Lung (tissue), 12 donors: ENCODE measurements around the gene MEST. TPM values are rescaled to one million over a fixed set of nuclear protein-coding genes. Genes with fewer than 3 reads are reported as not detected.
A peak's percentile ranks its signal among the peaks of the same experiment; 100 is the strongest.
"Not testable (repeated sequence)": the region's sequence is repeated elsewhere in the genome, so short reads cannot be mapped to it uniquely, and the experiment has no call there.

Source experiments
- ATAC-seq: fragments of 200-7000 bp; cut with Tn5 transposase; one replicate; pipeline ENCODE4 v1.9.1; 2020; ENCODE audit warnings: moderate number of reproducible peaks; ENCODE audit not compliant: insufficient read depth, low FRiP score
- DNase-seq, 3 donors: peaks; one replicate each; pipeline ENCODE4 v3.0.0-alpha.2; 2013 to 2017
- H3K27ac ChIP-seq, 2 donors: one replicate each; pipeline ENCODE4 v1.5.1; 2013; ENCODE audit warnings: mild to moderate bottlenecking in 2 of 2, moderate library complexity in 2 of 2, control low read depth in 1 of 2, inconsistent platforms in 1 of 2, low read depth in 1 of 2, low read length in 1 of 2
- H3K27me3 ChIP-seq, 3 donors: one replicate each; pipeline ENCODE4 v1.5.1; 2013; ENCODE audit warnings: low read length in 2 of 3; ENCODE audit not compliant: control insufficient read depth in 3 of 3, insufficient read depth in 3 of 3
- H3K36me3 ChIP-seq, 4 donors: one replicate each; pipeline ENCODE4 v1.5.1; 2013; ENCODE audit warnings: low read length in 4 of 4, mild to moderate bottlenecking in 1 of 4, moderate library complexity in 1 of 4; ENCODE audit not compliant: control insufficient read depth in 4 of 4, insufficient read depth in 4 of 4
- H3K4me1 ChIP-seq, 5 donors: one replicate each; pipeline ENCODE4 v1.5.1; 2013; ENCODE audit warnings: low read length in 5 of 5, mild to moderate bottlenecking in 2 of 5, moderate library complexity in 1 of 5; ENCODE audit not compliant: control insufficient read depth in 5 of 5, insufficient read depth in 5 of 5
- H3K4me3 ChIP-seq: one replicate; pipeline ENCODE4 v1.5.1; 2013; ENCODE audit warnings: mild to moderate bottlenecking, control low read depth, moderate library complexity
- H3K9ac ChIP-seq, 2 donors: one replicate each; pipeline ENCODE4 v1.5.1; 2013; ENCODE audit warnings: low read length in 2 of 2, control low read depth in 1 of 2; ENCODE audit not compliant: insufficient read depth in 1 of 2
- H3K9me3 ChIP-seq, 4 donors: one replicate each; pipeline ENCODE4 v1.5.1; 2013; ENCODE audit warnings: low read length in 3 of 4, mild to moderate bottlenecking in 1 of 4, moderate library complexity in 1 of 4; ENCODE audit not compliant: control insufficient read depth in 4 of 4, insufficient read depth in 3 of 4
- WGBS, 2 donors: extraction: QIAGEN DNeasy Blood & Tissue Kit; methylation state at CpG; one replicate each; pipeline ENCODE4 v1.1.7; 2013; 5-methylcytosine and 5-hydroxymethylcytosine counted together
- polyA plus RNA-seq, 2 donors: library from polyadenylated mRNA; stranded (reverse); fragments of 200-250 nt; gene quantifications; one replicate each; pipeline ENCODE4 v1.2.1, GENCODE V29; 2013
- total RNA-seq, 2 donors: library from RNA; depleted of rRNA in 1 of 2; stranded (reverse); fragments of >200 nt in 1 of 2; gene quantifications; one replicate each; pipeline ENCODE4 v1.2.1, GENCODE V29; 2014 to 2021
- TF ChIP-seq, protein P1 (sequence below): IDR thresholded peaks from 2 replicates; pipeline ENCODE4 v1.5.1; 2012; ENCODE audit warnings: mild to moderate bottlenecking; ENCODE audit errors: control extremely low read depth, extremely low read depth
- donor health status: control.
- donor health status: control.
- donor health status: Bipolar disorder and iron deficiency.
- donor health status: healthy.
- donor health status: DM: yes; HTN: yes; CAD: no.

Gene MEST
- total and polyA plus RNA-seq, 4 donors: 22.3 to 195 (median 69.5) TPM

DNA sequence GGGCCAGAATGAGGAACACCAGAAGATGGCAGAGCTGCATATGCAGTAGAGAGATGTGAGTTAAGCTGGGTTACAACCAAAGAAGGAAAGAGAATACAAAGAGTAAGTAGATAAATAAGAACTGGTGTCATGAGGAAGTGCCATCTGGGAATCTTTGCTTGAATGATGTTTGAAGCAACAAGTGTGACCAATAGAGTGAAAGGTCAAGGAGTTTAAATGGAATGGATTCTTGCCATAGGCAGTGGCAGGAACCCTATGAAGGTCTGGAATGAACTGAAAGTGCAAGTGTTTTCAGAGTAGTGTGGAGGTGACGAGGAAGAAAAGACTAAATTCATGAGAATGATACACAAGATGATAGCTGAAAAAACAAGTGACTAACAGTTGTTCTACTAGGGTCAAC lies 21.6 kb downstream of the MEST start:
- DNase-seq: no peak
- Histone ChIP-seq H3K9ac (no peak overlapping the region), H3K9me3 (no peaks in the 10 kb centered on the region), H3K4me3 (no peak overlapping the region), H3K27me3 (no peaks in the 10 kb centered on the region), H3K27ac (no peak overlapping the region), H3K4me1 (peaks cover 0 to 1% (median 0%) of the 10 kb centered on the region in 5 donors), H3K36me3 (peaks cover 7 to 46% (median 12%) of the 10 kb centered on the region in 4 donors)
- TF ChIP-seq, protein P1, sequence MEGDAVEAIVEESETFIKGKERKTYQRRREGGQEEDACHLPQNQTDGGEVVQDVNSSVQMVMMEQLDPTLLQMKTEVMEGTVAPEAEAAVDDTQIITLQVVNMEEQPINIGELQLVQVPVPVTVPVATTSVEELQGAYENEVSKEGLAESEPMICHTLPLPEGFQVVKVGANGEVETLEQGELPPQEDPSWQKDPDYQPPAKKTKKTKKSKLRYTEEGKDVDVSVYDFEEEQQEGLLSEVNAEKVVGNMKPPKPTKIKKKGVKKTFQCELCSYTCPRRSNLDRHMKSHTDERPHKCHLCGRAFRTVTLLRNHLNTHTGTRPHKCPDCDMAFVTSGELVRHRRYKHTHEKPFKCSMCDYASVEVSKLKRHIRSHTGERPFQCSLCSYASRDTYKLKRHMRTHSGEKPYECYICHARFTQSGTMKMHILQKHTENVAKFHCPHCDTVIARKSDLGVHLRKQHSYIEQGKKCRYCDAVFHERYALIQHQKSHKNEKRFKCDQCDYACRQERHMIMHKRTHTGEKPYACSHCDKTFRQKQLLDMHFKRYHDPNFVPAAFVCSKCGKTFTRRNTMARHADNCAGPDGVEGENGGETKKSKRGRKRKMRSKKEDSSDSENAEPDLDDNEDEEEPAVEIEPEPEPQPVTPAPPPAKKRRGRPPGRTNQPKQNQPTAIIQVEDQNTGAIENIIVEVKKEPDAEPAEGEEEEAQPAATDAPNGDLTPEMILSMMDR: no peak
- no peak for ATAC-seq
- 92% methylated on average over 1 of the region's 1 CpG for WGBS, 2 donors

- TF ChIP-seq, protein P1: no peak
- WGBS, 2 donors: 73 to 75% methylated on average over 3 of the region's 3 CpGs
- Histone ChIP-seq H3K4me3 (no peak overlapping the region), H3K27me3 (no peaks in the 10 kb centered on the region), H3K4me1 (peaks cover 0 to 1% (median 0%) of the 10 kb centered on the region in 5 donors), H3K9me3 (no peaks in the 10 kb centered on the region), H3K36me3 (peaks cover 7 to 32% (median 11%) of the 10 kb centered on the region in 4 donors), H3K27ac (no peak overlapping the region), H3K9ac (no peak overlapping the region)
- no peak for ATAC-seq
- DNase-seq: no peak
Measured at GRCh38 chr7:130515315-130516040, 23.6 kb downstream of the MEST start.

- Histone ChIP-seq H3K27me3 (no peaks in the 10 kb centered on the region), H3K9ac (no peak overlapping the region), H3K4me1 (no peaks in the 10 kb centered on the region), H3K27ac (no peak overlapping the region), H3K36me3 (peaks cover 0 to 18% (median 9%) of the 10 kb centered on the region in 4 donors), H3K9me3 (no peaks in the 10 kb centered on the region), H3K4me3 (no peak overlapping the region)
- 76 to 79% methylated on average over 4 of the region's 4 CpGs for WGBS, 2 donors
- ATAC-seq: no peak
- peak in 2 of 3 donors; percentile 17 to 45 for DNase-seq
- TF ChIP-seq, protein P1: no peak
Measured at GRCh38 chr7:130521258-130521951, 29.5 kb downstream of the MEST start.

DNA sequence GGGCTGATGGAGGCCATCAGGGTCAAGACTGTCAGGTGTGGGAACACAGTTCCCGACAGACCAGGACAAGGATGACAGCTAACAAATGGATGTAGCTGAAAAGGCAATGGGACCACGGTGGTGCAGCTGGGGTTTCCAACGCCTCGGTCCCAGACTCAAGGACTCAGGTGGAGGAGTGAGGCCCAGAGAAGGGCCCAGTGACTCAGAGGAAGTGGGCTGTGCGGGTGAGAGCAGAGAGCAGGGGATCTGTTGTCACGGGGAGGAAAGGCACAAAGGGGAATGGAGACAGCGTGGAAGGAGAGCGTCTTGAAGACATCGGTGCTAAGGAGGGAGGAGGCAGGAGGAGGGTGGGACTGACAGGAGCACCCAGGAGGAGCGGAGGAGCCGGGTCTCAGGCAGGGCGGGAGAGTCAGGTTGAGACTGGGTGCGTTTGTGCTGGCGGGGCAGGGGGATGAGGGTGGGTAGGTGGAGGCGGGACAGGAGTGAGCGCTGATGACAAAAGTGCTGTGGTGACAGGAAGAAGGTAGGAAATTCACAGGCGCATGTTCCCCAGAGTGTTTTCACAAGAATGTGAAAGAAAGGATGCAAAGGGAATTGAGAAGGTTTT lies 31.7 kb downstream of the MEST start:
- not testable (repeated sequence) for H3K9me3 ChIP-seq, H3K9ac ChIP-seq, H3K27me3 ChIP-seq, DNase-seq, H3K4me1 ChIP-seq, H3K4me3 ChIP-seq, H3K27ac ChIP-seq, ATAC-seq
- 90 to 92% methylated on average over 16 to 17 of the region's 17 CpGs for WGBS, 2 donors
- H3K36me3 ChIP-seq: peaks cover 0 to 15% (median 7%) of the 10 kb centered on the region in 4 donors
